Right atrium auricular region (tissue), 2 donors: ENCODE measurements around the gene RPH3AL. TPM values are rescaled to one million over a fixed set of nuclear protein-coding genes. Genes with fewer than 3 reads are reported as not detected.
A peak's percentile ranks its signal among the peaks of the same experiment; 100 is the strongest.

Experiments
- DNase-seq: peaks from one replicate; pipeline ENCODE4 v3.0.0-alpha.2; 2019; ENCODE audit warnings: low spot score
- H3K27ac ChIP-seq, 2 donors: fragments of 200-600 bp; sonication (generic); 1 replicate in 1 of 2; 2 replicates in 1 of 2; pipeline ENCODE4 v1.5.1; 2016 to 2019
- H3K27me3 ChIP-seq, 2 donors: fragments of 200-600 bp; sonication (generic); one replicate each; pipeline versions ENCODE4 v1.5.1 to v1.6.0; 2017 to 2019
- H3K36me3 ChIP-seq: fragments of 200-600 bp; sonication (generic); one replicate; pipeline ENCODE4 v1.5.1; 2016
- H3K4me1 ChIP-seq, 2 donors: fragments of 200-600 bp; sonication (generic); one replicate each; pipeline versions ENCODE4 v1.5.1 to v1.6.0; 2017 to 2019
- H3K4me3 ChIP-seq, 2 donors: fragments of 200-600 bp; sonication (generic); 1 replicate in 1 of 2; 2 replicates in 1 of 2; pipeline ENCODE4 v1.5.1; 2017 to 2019; ENCODE audit warnings: mild to moderate bottlenecking in 1 of 2, moderate library complexity in 1 of 2
- H3K9me3 ChIP-seq, 2 donors: fragments of 200-600 bp; sonication (generic); one replicate each; pipeline ENCODE4 v1.5.1; 2019
- CTCF ChIP-seq, 2 donors: fragments of 200-600 bp; sonication (generic); IDR thresholded peaks; one replicate each; pipeline ENCODE4 v1.5.1; 2019; ENCODE audit warnings: antibody characterized with exemption in 2 of 2
- total RNA-seq, 2 donors: library from RNA; depleted of rRNA; stranded (reverse); fragments of >200 nt; gene quantifications; one replicate each; pipeline ENCODE4 v1.1.0, GENCODE V29; 2016

RPH3AL gene
- total RNA-seq, 2 donors from 2014 or later, result 7.2 to 13.1 TPM

- Histone ChIP-seq H3K9me3 (no peaks in the 10 kb centered on the region), H3K27me3 (no peaks in the 10 kb centered on the region), H3K27ac (no peak overlapping the region), H3K4me1 (peaks cover 0 to 38% of the 10 kb centered on the region in 2 donors), H3K4me3 (no peak overlapping the region), H3K36me3 (no peaks in the 10 kb centered on the region)
- no peak for TF ChIP-seq CTCF (IDR thresholded peaks at IDR 0.05)
- no peak for DNase-seq
Measured at GRCh38 chr17:263271-263670, 89.3 kb downstream of the RPH3AL start.

GRCh38 chr17:261635-262034 lies 91.0 kb downstream of the RPH3AL start:
- H3K36me3 ChIP-seq, result no peaks in the 10 kb centered on the region
- no peak overlapping the region for H3K4me3 ChIP-seq
- TF ChIP-seq CTCF (IDR thresholded peaks at IDR 0.05), result no peak
- H3K4me1 ChIP-seq, result peaks cover 0 to 26% of the 10 kb centered on the region in 2 donors
- DNase-seq, result no peak
- H3K27ac ChIP-seq, result peak overlapping the region in 1 of 2 donors; percentile 68
- no peaks in the 10 kb centered on the region for H3K9me3 ChIP-seq
- no peaks in the 10 kb centered on the region for H3K27me3 ChIP-seq

GRCh38 chr17:260944-261343 lies 91.7 kb downstream of the RPH3AL start:
- no peaks in the 10 kb centered on the region for H3K36me3 ChIP-seq
- no peak for TF ChIP-seq CTCF (IDR thresholded peaks at IDR 0.05)
- no peak overlapping the region for H3K4me3 ChIP-seq
- H3K9me3 ChIP-seq, result no peaks in the 10 kb centered on the region
- H3K4me1 ChIP-seq, result peaks cover 0 to 19% of the 10 kb centered on the region in 2 donors
- DNase-seq, result no peak
- peak overlapping the region in 1 of 2 donors; percentile 68 for H3K27ac ChIP-seq
- H3K27me3 ChIP-seq, result no peaks in the 10 kb centered on the region

GRCh38 chr17:260031-260791 lies 92.4 kb downstream of the RPH3AL start:
- TF ChIP-seq CTCF (IDR thresholded peaks at IDR 0.05), result no peak
- H3K9me3 ChIP-seq, result no peaks in the 10 kb centered on the region
- H3K27me3 ChIP-seq, result no peaks in the 10 kb centered on the region
- peak overlapping the region in 1 of 2 donors; percentile 68 for H3K27ac ChIP-seq
- H3K36me3 ChIP-seq, result no peaks in the 10 kb centered on the region
- H3K4me3 ChIP-seq, result no peak overlapping the region
- H3K4me1 ChIP-seq, result peaks cover 0 to 16% of the 10 kb centered on the region in 2 donors
- no peak for DNase-seq

- Histone ChIP-seq H3K9me3 (no peaks in the 10 kb centered on the region), H3K27me3 (no peaks in the 10 kb centered on the region), H3K4me1 (peaks cover 0 to 16% of the 10 kb centered on the region in 2 donors), H3K4me3 (peak overlapping the region in 1 of 2 donors; percentile 2), H3K27ac (peak overlapping the region in 1 of 2 donors; percentile 68), H3K36me3 (no peaks in the 10 kb centered on the region)
- no peak for DNase-seq
- TF ChIP-seq CTCF (IDR thresholded peaks at IDR 0.05), result no peak
Measured at GRCh38 chr17:259341-259976, 93.1 kb downstream of the RPH3AL start.
